Nephron (organoid): ENCODE measurements around the gene MSANTD7.

ENCODE experiments used
- H3K27ac Mint-ChIP-seq, 3 experiments: 2 replicates each; pipeline ENCODE4 v1.8.0; 2020; ENCODE audit warnings: mixed read lengths in 3 of 3, mild to moderate bottlenecking in 2 of 3, moderate library complexity in 1 of 3
- H3K27me3 Mint-ChIP-seq: 2 replicates; pipeline ENCODE4 v1.8.0; 2021; ENCODE audit warnings: low read depth, mild to moderate bottlenecking, moderate library complexity, mixed read lengths
- H3K36me3 Mint-ChIP-seq: 2 replicates; pipeline ENCODE4 v1.8.0; 2020; ENCODE audit warnings: low read depth, mixed read lengths
- H3K4me1 Mint-ChIP-seq: 2 replicates; pipeline ENCODE4 v1.8.0; 2020; ENCODE audit warnings: mixed read lengths
- H3K4me3 Mint-ChIP-seq, 3 experiments: 2 replicates each; pipeline ENCODE4 v1.8.0; 2020; ENCODE audit warnings: mild to moderate bottlenecking in 3 of 3, mixed read lengths in 3 of 3, moderate library complexity in 2 of 3
- H3K9me3 Mint-ChIP-seq: 2 replicates; pipeline ENCODE4 v1.8.0; 2020; ENCODE audit warnings: mixed read lengths
- CTCF ChIP-seq, 3 experiments: fragments of 200-600 bp; sonication (generic); IDR thresholded peaks; one replicate each; pipeline ENCODE4 v1.5.0; 2021; ENCODE audit warnings: antibody characterized with exemption in 3 of 3; ENCODE audit not compliant: unreplicated experiment in 3 of 3

The MSANTD7 gene

GRCh38 chr10:14820775-14821154, 17.3 kb upstream of the MSANTD7 start:
- H3K36me3 Mint-ChIP-seq: no peaks in the 10 kb centered on the region
- peaks cover 8% of the 10 kb centered on the region for H3K4me1 Mint-ChIP-seq
- H3K27ac Mint-ChIP-seq: no peak overlapping the region
- H3K4me3 Mint-ChIP-seq: no peak overlapping the region
- peaks cover 26% of the 10 kb centered on the region for H3K27me3 Mint-ChIP-seq
- no peaks in the 10 kb centered on the region for H3K9me3 Mint-ChIP-seq
- TF ChIP-seq CTCF (IDR thresholded peaks at IDR 0.05; ENCODE audit: unreplicated experiment in 3 of 3): no peak

- no peak for TF ChIP-seq CTCF (IDR thresholded peaks at IDR 0.05; ENCODE audit: unreplicated experiment in 3 of 3)
- H3K4me1 Mint-ChIP-seq: peaks cover 8% of the 10 kb centered on the region
- no peaks in the 10 kb centered on the region for H3K36me3 Mint-ChIP-seq
- H3K9me3 Mint-ChIP-seq: no peaks in the 10 kb centered on the region
- no peak overlapping the region for H3K4me3 Mint-ChIP-seq
- no peak overlapping the region for H3K27ac Mint-ChIP-seq
- H3K27me3 Mint-ChIP-seq: peaks cover 27% of the 10 kb centered on the region
These were observed 16.3 kb upstream of the MSANTD7 start for GRCh38 chr10:14821635-14822375.

- TF ChIP-seq CTCF (IDR thresholded peaks at IDR 0.05; ENCODE audit: unreplicated experiment in 3 of 3): peak; percentile 60 to 66 (median 65)
- H3K36me3 Mint-ChIP-seq: no peaks in the 10 kb centered on the region
- peak overlapping the region; percentile 8 to 86 (median 34) for H3K27ac Mint-ChIP-seq
- no peaks in the 10 kb centered on the region for H3K9me3 Mint-ChIP-seq
- H3K27me3 Mint-ChIP-seq: peaks cover 27% of the 10 kb centered on the region
- H3K4me3 Mint-ChIP-seq: peak overlapping the region in 1 of 3 experiments; percentile 32
- H3K4me1 Mint-ChIP-seq: peaks cover 8% of the 10 kb centered on the region
These were observed 15.0 kb upstream of the MSANTD7 start for GRCh38 chr10:14822879-14823755.

GRCh38 chr10:14823966-14824365, 14.1 kb upstream of the MSANTD7 start:
- Mint-ChIP-seq H3K27ac (no peak overlapping the region), H3K9me3 (no peaks in the 10 kb centered on the region), H3K4me1 (peaks cover 8% of the 10 kb centered on the region), H3K4me3 (no peak overlapping the region), H3K27me3 (peaks cover 27% of the 10 kb centered on the region), H3K36me3 (no peaks in the 10 kb centered on the region)
- TF ChIP-seq CTCF (IDR thresholded peaks at IDR 0.05; ENCODE audit: unreplicated experiment in 3 of 3): no peak

- Mint-ChIP-seq H3K4me3 (no peak overlapping the region), H3K4me1 (peaks cover 8% of the 10 kb centered on the region)
- no peak for TF ChIP-seq CTCF (IDR thresholded peaks at IDR 0.05; ENCODE audit: unreplicated experiment in 3 of 3)
These were observed 11.9 kb upstream of the MSANTD7 start for GRCh38 chr10:14826076-14826829.

More at GRCh38 chr10:14826076-14826829, 11.9 kb upstream of the MSANTD7 start:
- Mint-ChIP-seq H3K27ac (no peak overlapping the region), H3K36me3 (no peaks in the 10 kb centered on the region), H3K9me3 (no peaks in the 10 kb centered on the region), H3K27me3 (peaks cover 28% of the 10 kb centered on the region)
